ENCODE results near the gene MAML3. TPM values are rescaled to one million over a fixed set of nuclear protein-coding genes. Genes with fewer than 3 reads are reported as not detected.

Gene MAML3
- total RNA-seq, 2 donors from 2014 or later = 9.3 to 10.1 TPM

DNA sequence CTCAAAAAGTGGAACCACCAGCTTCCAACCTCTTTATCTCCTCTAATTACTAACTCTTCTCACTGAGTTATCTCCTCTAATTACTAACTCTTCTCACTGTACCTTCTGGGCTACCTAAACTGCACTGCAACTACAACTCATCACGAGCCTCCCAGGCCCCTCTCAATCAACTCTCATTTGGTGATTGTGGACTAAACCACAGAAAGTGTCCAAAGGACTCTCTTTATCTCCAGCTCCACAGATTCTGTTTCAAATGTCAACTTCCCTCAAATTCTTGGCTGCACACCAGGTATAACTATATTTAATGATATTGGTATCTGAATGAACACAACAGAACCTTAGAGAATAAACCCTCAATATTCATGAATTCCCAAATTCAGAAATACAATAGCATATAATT, 182.9 kb downstream of the MAML3 start:
- H3K27ac ChIP-seq = no peak overlapping the region
- no peaks in the 10 kb centered on the region for H3K9me3 ChIP-seq
- no peak overlapping the region for H3K9ac ChIP-seq (ENCODE audit: low read depth in 2 of 2, low read length in 2 of 2)
- H3K4me3 ChIP-seq = no peak overlapping the region
- TF ChIP-seq, protein P1, sequence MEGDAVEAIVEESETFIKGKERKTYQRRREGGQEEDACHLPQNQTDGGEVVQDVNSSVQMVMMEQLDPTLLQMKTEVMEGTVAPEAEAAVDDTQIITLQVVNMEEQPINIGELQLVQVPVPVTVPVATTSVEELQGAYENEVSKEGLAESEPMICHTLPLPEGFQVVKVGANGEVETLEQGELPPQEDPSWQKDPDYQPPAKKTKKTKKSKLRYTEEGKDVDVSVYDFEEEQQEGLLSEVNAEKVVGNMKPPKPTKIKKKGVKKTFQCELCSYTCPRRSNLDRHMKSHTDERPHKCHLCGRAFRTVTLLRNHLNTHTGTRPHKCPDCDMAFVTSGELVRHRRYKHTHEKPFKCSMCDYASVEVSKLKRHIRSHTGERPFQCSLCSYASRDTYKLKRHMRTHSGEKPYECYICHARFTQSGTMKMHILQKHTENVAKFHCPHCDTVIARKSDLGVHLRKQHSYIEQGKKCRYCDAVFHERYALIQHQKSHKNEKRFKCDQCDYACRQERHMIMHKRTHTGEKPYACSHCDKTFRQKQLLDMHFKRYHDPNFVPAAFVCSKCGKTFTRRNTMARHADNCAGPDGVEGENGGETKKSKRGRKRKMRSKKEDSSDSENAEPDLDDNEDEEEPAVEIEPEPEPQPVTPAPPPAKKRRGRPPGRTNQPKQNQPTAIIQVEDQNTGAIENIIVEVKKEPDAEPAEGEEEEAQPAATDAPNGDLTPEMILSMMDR (IDR thresholded peaks at IDR 0.05) = no peak
- intact Hi-C loops (cut with DNase I) = no loop called here
- no peak for DNase-seq
- peaks cover 2% of the 10 kb centered on the region for H3K4me1 ChIP-seq
- H3K36me3 ChIP-seq = no peaks in the 10 kb centered on the region
- H3K27me3 ChIP-seq = no peaks in the 10 kb centered on the region

- Histone ChIP-seq H3K4me1 (no peaks in the 10 kb centered on the region), H3K9ac (ENCODE audit: low read depth in 2 of 2, low read length in 2 of 2) (no peak overlapping the region), H3K27me3 (no peaks in the 10 kb centered on the region), H3K36me3 (no peaks in the 10 kb centered on the region), H3K9me3 (no peaks in the 10 kb centered on the region), H3K27ac (no peak overlapping the region), H3K4me3 (no peak overlapping the region)
- intact Hi-C loops (cut with DNase I) = no loop called here
- no peak for DNase-seq
- TF ChIP-seq, protein P1 (IDR thresholded peaks at IDR 0.05) = no peak
Observed at GRCh38 chr4:139969635-139970266, 184.2 kb downstream of the MAML3 start.

- no peak overlapping the region for H3K4me3 ChIP-seq
- intact Hi-C loops (cut with DNase I) = no loop called here
- no peaks in the 10 kb centered on the region for H3K27me3 ChIP-seq
- TF ChIP-seq, protein P1 (IDR thresholded peaks at IDR 0.05) = no peak
- no peaks in the 10 kb centered on the region for H3K36me3 ChIP-seq
- no peak overlapping the region for H3K9ac ChIP-seq (ENCODE audit: low read depth in 2 of 2, low read length in 2 of 2)
- H3K4me1 ChIP-seq = no peaks in the 10 kb centered on the region
- H3K9me3 ChIP-seq = no peaks in the 10 kb centered on the region
- DNase-seq = no peak
- H3K27ac ChIP-seq = no peak overlapping the region
Observed at GRCh38 chr4:139968831-139969230, 185.2 kb downstream of the MAML3 start.

- no peaks in the 10 kb centered on the region for H3K9me3 ChIP-seq
- intact Hi-C loops (cut with DNase I) = no loop called here
- H3K27me3 ChIP-seq = no peaks in the 10 kb centered on the region
- no peak for DNase-seq
- no peak overlapping the region for H3K4me3 ChIP-seq
- no peaks in the 10 kb centered on the region for H3K4me1 ChIP-seq
- H3K9ac ChIP-seq (ENCODE audit: low read depth in 2 of 2, low read length in 2 of 2) = no peak overlapping the region
- TF ChIP-seq, protein P1 (IDR thresholded peaks at IDR 0.05) = no peak
- no peak overlapping the region for H3K27ac ChIP-seq
- H3K36me3 ChIP-seq = no peaks in the 10 kb centered on the region
Observed at GRCh38 chr4:139966383-139966782, 187.6 kb downstream of the MAML3 start.

GRCh38 chr4:139965789-139966188, 188.2 kb downstream of the MAML3 start:
- TF ChIP-seq, protein P1 (IDR thresholded peaks at IDR 0.05) = no peak
- Histone ChIP-seq H3K27me3 (no peaks in the 10 kb centered on the region), H3K36me3 (no peaks in the 10 kb centered on the region), H3K4me1 (no peaks in the 10 kb centered on the region), H3K27ac (no peak overlapping the region), H3K9ac (ENCODE audit: low read depth in 2 of 2, low read length in 2 of 2) (no peak overlapping the region), H3K9me3 (no peaks in the 10 kb centered on the region), H3K4me3 (no peak overlapping the region)
- intact Hi-C loops (cut with DNase I) = no loop called here
- DNase-seq = no peak
